Measurements from ENCODE around the gene TAC4.
A peak's percentile ranks its signal among the peaks of the same experiment; 100 is the strongest.

TAC4 gene

GRCh38 chr17:49881054-49881402, 33.2 kb upstream of the TAC4 start:
- no peak for FAIRE-seq
- no peak for DNase-seq (ENCODE audit: insufficient read length, low spot score)
- TF ChIP-seq, protein P1, sequence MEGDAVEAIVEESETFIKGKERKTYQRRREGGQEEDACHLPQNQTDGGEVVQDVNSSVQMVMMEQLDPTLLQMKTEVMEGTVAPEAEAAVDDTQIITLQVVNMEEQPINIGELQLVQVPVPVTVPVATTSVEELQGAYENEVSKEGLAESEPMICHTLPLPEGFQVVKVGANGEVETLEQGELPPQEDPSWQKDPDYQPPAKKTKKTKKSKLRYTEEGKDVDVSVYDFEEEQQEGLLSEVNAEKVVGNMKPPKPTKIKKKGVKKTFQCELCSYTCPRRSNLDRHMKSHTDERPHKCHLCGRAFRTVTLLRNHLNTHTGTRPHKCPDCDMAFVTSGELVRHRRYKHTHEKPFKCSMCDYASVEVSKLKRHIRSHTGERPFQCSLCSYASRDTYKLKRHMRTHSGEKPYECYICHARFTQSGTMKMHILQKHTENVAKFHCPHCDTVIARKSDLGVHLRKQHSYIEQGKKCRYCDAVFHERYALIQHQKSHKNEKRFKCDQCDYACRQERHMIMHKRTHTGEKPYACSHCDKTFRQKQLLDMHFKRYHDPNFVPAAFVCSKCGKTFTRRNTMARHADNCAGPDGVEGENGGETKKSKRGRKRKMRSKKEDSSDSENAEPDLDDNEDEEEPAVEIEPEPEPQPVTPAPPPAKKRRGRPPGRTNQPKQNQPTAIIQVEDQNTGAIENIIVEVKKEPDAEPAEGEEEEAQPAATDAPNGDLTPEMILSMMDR (IDR thresholded peaks at IDR 0.05; ENCODE audit: insufficient read depth, missing control alignments), result no peak

- TF ChIP-seq, protein P1 (IDR thresholded peaks at IDR 0.05; ENCODE audit: insufficient read depth, missing control alignments), result peak; percentile 90
- DNase-seq (ENCODE audit: insufficient read length, low spot score) (peak; percentile 95), FAIRE-seq (no peak)
Measured at GRCh38 chr17:49880291-49881053, 32.6 kb upstream of the TAC4 start.

DNA sequence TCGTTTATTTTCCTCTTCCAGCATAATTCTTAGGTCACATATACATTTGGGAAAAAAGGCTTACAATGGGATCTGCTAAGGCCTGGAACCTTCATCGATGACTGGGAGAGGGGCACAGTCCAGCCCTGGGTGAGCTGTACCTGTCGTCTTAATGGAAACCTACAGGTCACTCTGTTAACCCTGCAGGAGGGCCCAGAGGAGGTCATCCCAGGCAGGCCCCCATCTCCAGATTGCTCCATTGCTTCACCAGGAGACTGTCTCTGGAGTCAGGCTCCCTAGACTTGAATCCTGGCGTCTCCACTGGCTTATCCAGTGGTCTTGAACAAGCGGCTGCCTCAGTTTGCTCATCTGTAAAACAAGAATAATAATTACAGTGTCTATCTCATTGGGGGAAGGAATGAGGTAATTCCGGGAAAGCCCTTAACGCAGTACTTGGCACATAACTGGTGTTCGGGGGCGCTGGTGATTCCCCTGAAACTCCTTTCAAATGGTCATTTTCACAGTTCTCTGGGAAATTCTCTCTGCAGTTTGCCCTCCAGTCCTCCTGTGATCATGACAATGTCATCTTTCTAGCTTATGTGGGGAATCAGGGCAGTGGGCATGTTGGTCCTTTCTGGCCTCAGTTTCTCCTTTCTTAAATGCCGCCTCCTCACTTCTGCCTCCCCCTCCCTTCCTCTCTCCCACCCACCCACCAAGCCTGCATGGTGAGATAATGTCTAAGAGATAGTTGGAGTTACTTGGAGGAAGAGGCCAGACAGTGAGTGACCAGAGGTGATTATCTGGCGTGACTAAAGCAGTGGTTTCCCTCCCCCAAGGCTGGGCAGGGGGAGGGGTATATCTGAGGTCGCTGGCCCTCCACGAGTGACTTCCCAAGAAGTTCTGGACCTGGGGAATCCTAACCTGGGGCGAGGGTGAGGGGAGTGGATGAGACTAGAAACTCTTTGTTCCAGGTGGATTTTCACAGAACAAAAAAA, 31.3 kb upstream of the TAC4 start:
- FAIRE-seq (no peak), DNase-seq (ENCODE audit: insufficient read length, low spot score) (no peak)
- TF ChIP-seq, protein P1 (IDR thresholded peaks at IDR 0.05; ENCODE audit: insufficient read depth, missing control alignments), result no peak

DNA sequence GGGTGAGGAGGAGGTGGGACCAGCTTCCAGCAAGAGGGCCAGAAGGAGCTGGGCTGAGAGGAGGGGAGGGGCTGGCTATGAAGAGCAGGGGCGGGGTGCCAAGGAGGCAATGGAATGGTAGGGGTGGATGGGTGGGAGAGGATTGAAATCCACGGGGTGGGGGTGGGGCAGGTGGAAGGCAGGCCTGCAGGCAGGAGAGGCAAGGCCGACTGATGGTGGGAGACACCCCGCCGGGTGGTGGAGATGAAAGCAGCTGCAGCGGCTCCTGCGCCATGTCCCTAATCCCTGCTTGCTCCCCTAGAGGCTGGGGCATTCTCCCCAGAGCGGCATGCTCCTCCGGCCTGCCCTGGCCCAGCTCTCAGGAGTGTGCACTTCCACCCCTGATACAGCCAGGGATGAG, 27.8 kb upstream of the TAC4 start:
- DNase-seq (ENCODE audit: insufficient read length, low spot score) (no peak), FAIRE-seq (no peak)
- TF ChIP-seq, protein P1 (IDR thresholded peaks at IDR 0.05; ENCODE audit: insufficient read depth, missing control alignments), result no peak

GRCh38 chr17:49874911-49875310, 27.0 kb upstream of the TAC4 start:
- TF ChIP-seq, protein P1 (IDR thresholded peaks at IDR 0.05; ENCODE audit: insufficient read depth, missing control alignments), result no peak
- DNase-seq (ENCODE audit: insufficient read length, low spot score) (no peak), FAIRE-seq (no peak)

DNA sequence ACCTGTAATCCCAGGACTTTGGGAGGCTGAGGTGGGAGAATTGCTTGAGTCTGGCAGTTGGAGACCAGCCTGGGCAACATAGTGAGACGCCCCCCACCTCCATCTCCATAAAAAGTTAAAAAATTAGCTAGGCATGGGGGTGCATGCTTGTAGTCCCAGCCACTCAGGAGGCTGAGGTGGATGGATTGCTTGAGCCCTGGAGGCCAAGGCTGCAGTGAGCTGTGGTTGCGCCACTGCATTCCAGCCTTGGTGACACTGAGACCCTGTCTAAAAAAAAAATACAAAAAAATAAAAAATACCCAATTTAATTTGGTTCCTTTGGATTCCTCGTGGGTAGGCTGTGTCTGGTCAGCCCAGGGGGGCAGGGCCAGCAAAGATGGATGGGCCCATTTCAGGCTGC, 26.1 kb upstream of the TAC4 start:
- TF ChIP-seq, protein P1 (IDR thresholded peaks at IDR 0.05; ENCODE audit: insufficient read depth, missing control alignments), result no peak
- FAIRE-seq (no peak), DNase-seq (ENCODE audit: insufficient read length, low spot score) (no peak)

Data from D721Med (cell line).